HFF-Myc (cell line): ENCODE measurements around the gene USP13.

Experiments
- DNase-seq: peaks from one replicate; pipeline ENCODE4 v3.0.0-alpha.2; 2011; ENCODE audit warnings: low read depth; ENCODE audit errors: extremely low read depth
- H3K4me3 ChIP-seq: replicated peaks from 2 replicates; pipeline ENCODE4 v1.5.1; 2011; ENCODE audit warnings: low read depth, mild to moderate bottlenecking, control low read depth, low read length
- CTCF ChIP-seq: IDR thresholded peaks from 2 replicates; pipeline ENCODE4 v1.5.1; 2012; ENCODE audit warnings: mild to moderate bottlenecking, low read depth, low read length, control low read depth; ENCODE audit errors: missing control alignments

Gene USP13

GRCh38 chr3:179819379-179819778 is 166.5 kb downstream of the USP13 start:
- no peak for TF ChIP-seq CTCF
- no peak overlapping the region for H3K4me3 ChIP-seq
- DNase-seq = no peak

DNA sequence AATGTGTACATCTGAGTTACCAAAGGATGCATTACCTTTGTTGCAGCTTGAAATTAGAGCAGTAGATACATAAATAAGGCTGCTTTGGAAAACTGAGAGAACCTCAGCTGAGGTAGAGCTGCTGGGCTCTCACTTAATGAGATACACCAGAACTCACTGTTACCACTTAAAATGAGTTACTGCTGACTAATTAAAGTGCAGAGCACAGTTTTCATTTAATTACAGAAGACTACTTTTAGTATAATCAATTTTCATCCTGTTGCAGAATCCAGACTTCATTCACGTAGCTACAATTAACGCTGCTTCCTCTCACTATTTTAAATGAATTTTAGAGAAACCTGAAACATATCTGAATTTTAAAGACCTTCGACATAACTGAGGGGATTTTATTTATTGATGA is 169.5 kb downstream of the USP13 start:
- no peak for TF ChIP-seq CTCF
- H3K4me3 ChIP-seq = no peak overlapping the region
- DNase-seq = no peak

DNA sequence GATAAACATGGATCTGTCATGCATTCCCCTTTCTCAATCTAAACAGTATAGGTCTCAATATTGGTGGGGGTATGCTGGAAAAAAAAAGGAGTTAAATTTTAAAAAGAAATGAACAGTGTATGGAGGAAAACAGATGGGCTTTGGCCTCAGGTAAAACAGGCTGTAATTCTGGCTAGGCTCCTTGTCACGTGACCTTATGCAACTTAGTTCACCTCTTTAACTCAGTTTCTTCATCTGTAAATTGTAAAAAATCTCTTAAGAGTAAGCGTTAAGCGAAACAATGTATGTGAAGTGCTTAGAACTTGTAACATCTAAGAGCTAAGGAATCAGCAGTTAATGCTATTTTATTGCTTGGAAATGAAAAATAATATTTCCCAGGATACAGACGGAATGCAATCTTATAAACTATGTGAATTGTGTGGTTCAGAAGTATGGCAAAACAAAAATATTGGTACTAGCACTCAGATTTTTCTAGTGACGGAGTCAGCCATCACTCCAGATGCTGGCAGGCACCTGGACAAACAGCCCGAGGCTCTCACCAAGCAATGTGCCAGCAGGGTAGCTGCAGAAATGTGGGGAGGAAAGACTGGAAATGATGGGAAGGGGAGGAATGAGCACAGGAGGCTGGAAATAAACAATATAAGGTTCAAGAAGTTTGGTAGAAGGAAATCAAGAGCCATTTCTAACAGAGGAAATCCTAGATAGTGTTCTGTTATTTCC is 172.8 kb downstream of the USP13 start:
- no peak overlapping the region for H3K4me3 ChIP-seq
- TF ChIP-seq CTCF = no peak
- DNase-seq = no peak

GRCh38 chr3:179826247-179826637 is 173.4 kb downstream of the USP13 start:
- TF ChIP-seq CTCF = no peak
- no peak for DNase-seq

GRCh38 chr3:179828738-179829137 is 175.9 kb downstream of the USP13 start:
- DNase-seq = no peak
- TF ChIP-seq CTCF = no peak
- no peak overlapping the region for H3K4me3 ChIP-seq

More at GRCh38 chr3:179826247-179826637, 173.4 kb downstream of the USP13 start:
- H3K4me3 ChIP-seq = no peak overlapping the region

DNA sequence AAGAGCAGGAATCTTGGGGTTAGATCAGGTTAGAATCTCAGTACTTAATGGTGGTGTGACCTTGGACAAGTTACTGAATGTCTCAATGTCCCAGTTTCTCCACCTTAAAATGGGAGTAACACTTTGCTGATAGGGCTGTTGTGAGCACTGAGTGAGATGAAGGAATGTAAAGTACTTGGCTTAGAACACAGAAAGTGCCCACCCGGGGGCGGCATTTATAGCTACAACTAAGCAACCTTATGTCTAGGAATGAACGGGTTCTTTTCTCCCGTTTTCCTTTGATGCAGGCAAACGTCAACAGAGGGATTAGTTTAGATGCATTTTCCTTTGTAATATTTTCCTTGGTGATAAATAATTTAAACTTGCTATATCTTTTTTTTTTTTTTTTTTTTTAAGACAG is 176.6 kb downstream of the USP13 start:
- no peak for TF ChIP-seq CTCF
- no peak overlapping the region for H3K4me3 ChIP-seq
- DNase-seq = no peak
